Stimulated activated CD8-positive, alpha-beta memory T cell treated with anti-CD3 and anti-CD28 coated beads, Interleukin-7, amount 100 ng/mL, for 1 hour (primary cell): ENCODE measurements around the gene FLT4.

ENCODE experiments used
- DNase-seq, 2 donors: peaks; one replicate each; pipeline ENCODE4 v3.0.0-alpha.2; 2020; ENCODE audit warnings: low read depth in 2 of 2

The FLT4 gene

GRCh38 chr5:180592176-180592575, 57.2 kb downstream of the FLT4 start:
- no peak for DNase-seq

GRCh38 chr5:180591311-180591887, 58.0 kb downstream of the FLT4 start, which contains the start of gene SCGB3A1:
SCGB3A1 (minus strand) TSS chr5:180591499; CDS start chr5:180591462, 37 bp downstream.
- DNase-seq: no peak

- DNase-seq: no peak
Observed at GRCh38 chr5:180590543-180591310, 58.7 kb downstream of the FLT4 start.

GRCh38 chr5:180589771-180590542, 59.4 kb downstream of the FLT4 start:
- no peak for DNase-seq

GRCh38 chr5:180586870-180587269, 62.5 kb downstream of the FLT4 start:
- no peak for DNase-seq

GRCh38 chr5:180586204-180586603, 63.2 kb downstream of the FLT4 start:
- DNase-seq: no peak

- no peak for DNase-seq
Observed at GRCh38 chr5:180583738-180584137, 65.7 kb downstream of the FLT4 start.

- DNase-seq: no peak
Observed at GRCh38 chr5:180580681-180581080, 68.7 kb downstream of the FLT4 start.

GRCh38 chr5:180575571-180575970, 73.8 kb downstream of the FLT4 start:
- DNase-seq: no peak

GRCh38 chr5:180568914-180569313, 80.5 kb downstream of the FLT4 start:
- no peak for DNase-seq

GRCh38 chr5:180563994-180564393, 85.4 kb downstream of the FLT4 start:
- DNase-seq: no peak

GRCh38 chr5:180558232-180558631, 91.2 kb downstream of the FLT4 start:
- DNase-seq: no peak

- DNase-seq: no peak
Observed at GRCh38 chr5:180557217-180557809, 92.1 kb downstream of the FLT4 start.

GRCh38 chr5:180555168-180555921, 94.1 kb downstream of the FLT4 start:
- DNase-seq: no peak

- DNase-seq: no peak
Observed at GRCh38 chr5:180553530-180553929, 95.9 kb downstream of the FLT4 start.
